Astrocyte (in vitro differentiated cells and primary cell): ENCODE measurements around the gene TFDP2.

Source experiments
- CTCF ChIP-seq: IDR thresholded peaks from 2 replicates; pipeline ENCODE4 v1.5.1; 2011; ENCODE audit warnings: low read depth, mild to moderate bottlenecking, inconsistent platforms, low read length, moderate library complexity; ENCODE audit not compliant: insufficient read depth
- EZH2 ChIP-seq: IDR thresholded peaks from 2 replicates; pipeline ENCODE4 v1.6.1; 2012; ENCODE audit warnings: mild to moderate bottlenecking, low read length, inconsistent platforms; ENCODE audit not compliant: insufficient read depth

- TF ChIP-seq CTCF (no peak), EZH2 (no peak)
These were observed 250.4 kb downstream of the TFDP2 start for GRCh38 chr3:141898908-141899307.
